Measurements from ENCODE around the gene DCC.

DNA sequence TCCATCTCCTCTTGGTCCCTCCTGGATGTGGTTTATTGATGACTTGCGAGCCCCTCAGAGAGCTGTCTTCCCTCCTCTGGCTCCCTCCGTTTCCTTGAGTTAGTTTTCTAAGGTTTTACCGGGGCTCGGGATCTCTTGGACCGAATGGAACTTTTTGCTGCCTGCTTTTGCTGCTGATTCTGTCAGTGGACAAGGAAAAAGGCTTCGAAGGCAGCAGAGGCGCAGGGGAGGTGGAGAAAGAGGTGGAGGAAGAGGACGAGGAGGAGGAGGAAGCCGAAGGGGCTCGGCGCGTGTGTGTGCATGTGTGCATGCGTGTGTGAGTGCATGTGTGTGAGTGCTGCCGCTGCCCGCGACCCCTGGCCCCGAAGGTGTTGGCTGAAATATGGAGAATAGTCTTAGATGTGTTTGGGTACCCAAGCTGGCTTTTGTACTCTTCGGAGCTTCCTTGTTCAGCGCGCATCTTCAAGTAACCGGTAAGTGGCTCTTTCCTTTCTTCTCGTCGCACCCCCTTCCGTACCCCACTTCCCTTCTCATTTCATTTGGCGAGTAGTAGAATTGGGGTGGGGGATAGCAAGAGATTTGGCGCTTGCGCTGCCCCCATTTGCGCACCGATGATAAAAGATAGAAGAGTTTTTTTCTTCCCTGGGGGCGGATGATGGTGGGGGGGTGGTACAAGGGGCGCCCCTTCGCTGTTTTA lies 557 bp downstream of the DCC start:
- TF ChIP-seq, protein P1, sequence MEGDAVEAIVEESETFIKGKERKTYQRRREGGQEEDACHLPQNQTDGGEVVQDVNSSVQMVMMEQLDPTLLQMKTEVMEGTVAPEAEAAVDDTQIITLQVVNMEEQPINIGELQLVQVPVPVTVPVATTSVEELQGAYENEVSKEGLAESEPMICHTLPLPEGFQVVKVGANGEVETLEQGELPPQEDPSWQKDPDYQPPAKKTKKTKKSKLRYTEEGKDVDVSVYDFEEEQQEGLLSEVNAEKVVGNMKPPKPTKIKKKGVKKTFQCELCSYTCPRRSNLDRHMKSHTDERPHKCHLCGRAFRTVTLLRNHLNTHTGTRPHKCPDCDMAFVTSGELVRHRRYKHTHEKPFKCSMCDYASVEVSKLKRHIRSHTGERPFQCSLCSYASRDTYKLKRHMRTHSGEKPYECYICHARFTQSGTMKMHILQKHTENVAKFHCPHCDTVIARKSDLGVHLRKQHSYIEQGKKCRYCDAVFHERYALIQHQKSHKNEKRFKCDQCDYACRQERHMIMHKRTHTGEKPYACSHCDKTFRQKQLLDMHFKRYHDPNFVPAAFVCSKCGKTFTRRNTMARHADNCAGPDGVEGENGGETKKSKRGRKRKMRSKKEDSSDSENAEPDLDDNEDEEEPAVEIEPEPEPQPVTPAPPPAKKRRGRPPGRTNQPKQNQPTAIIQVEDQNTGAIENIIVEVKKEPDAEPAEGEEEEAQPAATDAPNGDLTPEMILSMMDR (IDR thresholded peaks at IDR 0.05) = no peak
- no peak for TF ChIP-seq EZH2 (IDR thresholded peaks at IDR 0.05; ENCODE audit: borderline replicate concordance, insufficient read depth, low read depth, low read length, poor library complexity, severe bottlenecking)

All from B cell (primary cell).